ENCODE measurements around the gene NCOA7.
A peak's percentile ranks its signal among the peaks of the same experiment; 100 is the strongest.
"Not testable (repeated sequence)": the region's sequence is repeated elsewhere in the genome, so short reads cannot be mapped to it uniquely, and the experiment has no call there.

Gene NCOA7

DNA sequence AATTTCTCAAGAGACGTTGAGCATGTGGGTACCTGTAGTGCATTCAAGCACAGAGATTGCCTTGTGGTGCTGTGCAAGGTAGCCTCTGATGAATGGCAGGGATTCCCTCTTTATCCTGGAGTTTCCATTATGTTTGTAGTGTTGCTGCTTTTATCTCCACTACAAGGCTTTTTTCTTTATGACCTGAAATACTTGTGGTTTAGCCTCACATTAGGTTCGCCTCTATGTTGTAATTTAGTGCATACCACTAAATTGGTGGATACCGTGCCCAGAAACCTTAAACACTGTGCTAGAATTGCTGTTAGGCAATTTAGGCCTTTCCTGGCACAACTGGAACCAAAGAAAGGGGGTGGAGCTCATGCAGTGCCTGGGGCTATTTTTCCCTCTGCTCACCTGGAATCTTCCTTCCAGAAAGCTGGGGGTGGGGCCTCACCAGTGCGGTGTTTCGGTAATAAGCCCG lies 76.8 kb downstream of the NCOA7 start:
- no peak for DNase-seq (ENCODE audit: low spot score)

DNA sequence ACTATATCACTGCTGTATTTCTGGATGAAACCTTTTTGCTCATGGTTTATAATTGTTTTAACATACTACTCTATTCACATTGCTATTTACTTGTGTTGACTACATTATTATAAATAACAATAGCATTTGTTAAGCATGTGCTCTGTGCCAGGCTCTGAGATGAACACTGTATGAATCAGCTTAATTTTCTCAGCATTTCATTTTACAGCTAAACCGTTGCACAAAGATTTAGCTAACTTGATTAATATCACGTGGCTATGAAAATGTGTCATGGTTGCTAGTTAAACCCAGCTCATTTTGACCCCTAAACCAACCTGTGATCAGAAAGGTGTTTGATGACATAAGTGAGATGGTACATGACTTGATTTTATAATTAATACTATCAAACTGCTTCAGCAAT lies 77.5 kb downstream of the NCOA7 start:
- DNase-seq (ENCODE audit: low spot score) = no peak

DNA sequence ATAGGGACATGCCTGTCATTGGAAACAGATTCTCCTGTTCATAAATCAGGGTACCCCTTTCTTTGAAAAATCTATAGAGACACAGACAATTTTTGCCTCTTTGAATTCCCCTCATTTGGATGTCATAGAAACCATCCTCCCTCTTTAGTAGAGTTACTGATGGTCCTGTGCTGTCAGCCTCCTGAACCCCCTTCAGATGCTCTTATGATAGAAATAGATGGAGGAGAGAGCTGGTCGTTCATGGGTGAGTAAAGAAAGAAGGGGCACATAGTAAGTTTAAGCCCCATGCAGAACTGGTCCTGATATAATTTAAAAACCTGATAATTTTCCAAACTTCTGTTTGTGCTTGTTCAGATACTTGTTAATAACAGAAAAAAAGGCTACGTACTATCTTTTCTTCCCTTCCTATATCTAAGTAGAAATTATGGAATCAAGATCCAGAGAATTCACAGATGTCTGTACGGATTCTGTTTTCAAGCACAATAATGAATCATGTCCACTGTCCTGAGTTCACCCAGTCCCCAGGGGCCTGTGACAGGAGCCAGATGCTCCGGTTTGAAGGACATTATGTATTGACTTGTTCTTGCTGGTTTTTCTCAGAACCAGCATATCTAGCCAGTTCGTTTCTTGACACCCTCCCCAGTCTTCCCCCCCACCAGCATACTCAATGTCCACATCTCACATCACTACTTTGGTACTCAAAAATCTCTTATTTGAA lies 78.1 kb downstream of the NCOA7 start:
- peak; percentile 31 for DNase-seq (ENCODE audit: low spot score)

DNA sequence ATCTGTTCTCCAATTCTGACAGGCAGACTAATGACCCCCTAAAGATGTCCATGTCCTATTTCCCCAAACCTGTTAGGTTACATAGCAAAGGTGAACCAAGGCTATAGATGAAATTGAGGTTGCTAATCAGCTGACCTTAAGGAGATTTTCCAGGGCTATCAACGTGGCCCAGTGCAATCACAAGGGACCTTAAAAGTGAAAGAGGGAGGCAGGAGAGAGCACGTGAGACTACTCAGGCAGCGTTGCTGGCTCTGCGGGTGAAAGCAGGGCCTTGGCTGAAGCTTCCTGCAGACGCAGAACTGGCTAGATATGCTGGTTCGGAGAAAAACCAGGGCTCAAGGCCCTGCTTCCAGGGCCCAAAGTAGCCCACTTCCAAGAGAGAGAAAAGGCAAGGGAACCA lies 78.7 kb downstream of the NCOA7 start:
- no peak for DNase-seq (ENCODE audit: low spot score)

DNA sequence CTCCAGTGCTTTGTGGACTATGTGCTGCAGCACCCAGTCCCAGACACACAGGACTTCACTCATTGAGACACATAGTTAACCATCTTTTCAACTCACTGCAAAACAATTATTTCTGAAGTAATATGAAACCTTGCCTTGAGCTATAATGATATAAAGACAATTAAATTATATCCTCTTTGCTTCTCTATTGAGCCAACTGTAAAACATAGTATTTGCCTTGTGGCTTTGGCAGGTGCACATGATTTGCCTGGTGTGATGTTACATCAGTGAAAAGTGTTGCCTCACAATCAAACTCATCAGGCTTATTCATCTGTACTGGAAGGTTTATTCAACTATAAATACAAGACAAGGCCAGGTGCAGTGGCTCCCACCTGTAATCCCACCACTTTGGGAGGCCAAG lies 80.6 kb downstream of the NCOA7 start:
- DNase-seq (ENCODE audit: low spot score) = no peak

DNA sequence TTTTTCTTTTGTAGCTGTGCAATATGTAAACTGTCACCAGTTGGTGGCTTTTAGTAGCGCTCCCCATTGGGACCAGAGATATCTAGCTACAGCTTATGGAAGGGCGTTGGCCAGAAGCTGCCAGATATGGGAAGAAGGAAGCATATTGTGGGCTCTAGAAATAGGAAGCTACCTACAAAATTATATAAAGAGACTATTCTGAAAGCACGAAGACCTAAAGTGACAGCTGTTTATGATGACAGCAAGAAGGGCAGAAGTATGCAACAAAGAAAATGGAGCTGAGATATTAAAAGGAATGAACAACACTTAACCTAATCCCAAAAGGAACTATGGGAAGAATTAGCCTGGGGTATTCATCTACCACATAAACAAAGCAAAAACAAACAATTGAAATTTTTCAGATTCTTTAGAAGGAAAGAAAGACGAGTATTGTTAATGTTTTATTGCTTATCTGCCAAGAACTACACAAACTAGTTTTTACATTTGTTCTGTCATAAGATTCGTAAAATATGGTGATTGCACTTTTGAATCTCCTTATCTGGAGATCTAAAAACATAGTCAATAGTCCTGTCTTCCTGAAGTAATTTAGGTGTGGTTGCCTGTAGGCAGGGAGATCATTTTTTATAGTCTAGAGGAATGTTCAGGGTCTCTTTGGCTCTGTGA lies 81.6 kb downstream of the NCOA7 start:
- DNase-seq (ENCODE audit: low spot score) = no peak

DNA sequence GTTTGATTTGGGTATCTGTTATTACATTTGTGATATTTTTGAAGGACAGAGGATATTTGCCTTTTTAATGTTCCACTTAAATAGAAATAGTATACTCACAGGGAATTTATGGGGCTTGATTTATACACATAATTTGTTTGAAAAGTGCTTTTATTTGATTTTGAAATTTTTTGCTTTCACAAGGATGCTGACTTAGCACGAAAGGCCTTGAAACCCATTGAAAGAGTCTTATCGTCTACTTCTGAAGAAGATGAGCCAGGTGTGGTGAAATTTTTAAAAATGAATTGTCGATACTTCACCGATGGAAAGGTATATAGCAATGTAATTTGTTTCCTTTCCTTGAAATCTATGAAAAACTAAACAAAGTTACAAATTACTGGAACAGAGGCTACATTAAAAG lies 91.5 kb downstream of the NCOA7 start:
- no peak for DNase-seq (ENCODE audit: low spot score)

DNA sequence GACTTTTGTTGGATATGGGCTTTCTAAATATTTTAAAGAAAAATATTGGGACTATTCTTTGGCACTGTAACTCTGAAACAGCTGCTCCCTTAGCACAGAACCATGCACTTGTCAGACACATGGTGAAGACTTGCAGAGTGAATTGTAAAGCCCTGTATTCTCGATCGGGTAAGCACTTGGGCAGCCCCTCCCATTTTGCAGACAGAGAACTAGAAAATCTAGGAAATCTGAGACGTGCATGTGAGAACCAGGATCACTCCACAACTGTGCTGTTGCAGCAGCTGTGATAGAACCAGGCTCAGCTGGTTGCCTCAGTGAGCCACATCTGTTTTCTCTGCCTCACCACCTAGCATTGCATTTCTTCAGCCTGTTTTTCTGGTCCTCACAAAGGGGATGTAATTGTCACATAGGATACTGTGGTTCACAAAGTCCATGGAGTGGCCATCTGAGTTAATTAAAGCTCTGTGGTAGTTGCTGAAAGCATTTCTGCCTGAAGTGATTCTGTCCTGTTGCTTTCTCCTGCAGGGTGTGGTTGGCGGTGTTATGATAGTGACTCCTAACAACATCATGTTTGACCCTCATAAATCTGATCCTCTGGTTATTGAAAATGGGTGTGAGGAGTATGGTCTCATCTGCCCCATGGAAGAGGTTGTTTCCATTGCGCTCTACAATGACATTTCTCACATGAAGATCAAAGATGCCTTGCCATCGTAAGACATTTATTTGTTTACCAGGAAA lies 94.0 kb downstream of the NCOA7 start:
- no peak for DNase-seq (ENCODE audit: low spot score)

DNA sequence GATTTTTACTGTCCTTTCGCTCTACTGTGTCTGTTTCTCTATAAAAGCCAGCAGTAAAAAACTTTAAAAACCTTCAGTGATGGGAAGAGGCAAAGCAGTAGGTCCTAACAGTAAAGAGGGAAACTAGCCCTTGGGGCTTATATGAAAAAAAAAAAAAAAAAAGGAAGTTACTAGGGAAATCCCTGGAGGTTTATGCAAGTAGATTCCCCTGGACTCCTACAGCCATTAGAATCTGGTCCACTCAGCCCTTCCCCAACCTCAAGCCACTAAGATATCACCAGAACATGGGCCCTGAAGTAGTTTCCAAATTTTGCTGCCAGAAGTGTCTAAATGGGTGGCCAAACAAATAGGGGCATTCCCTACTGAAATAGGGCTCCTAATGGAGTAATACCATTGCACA lies 95.3 kb downstream of the NCOA7 start:
- no peak for DNase-seq (ENCODE audit: low spot score)

DNA sequence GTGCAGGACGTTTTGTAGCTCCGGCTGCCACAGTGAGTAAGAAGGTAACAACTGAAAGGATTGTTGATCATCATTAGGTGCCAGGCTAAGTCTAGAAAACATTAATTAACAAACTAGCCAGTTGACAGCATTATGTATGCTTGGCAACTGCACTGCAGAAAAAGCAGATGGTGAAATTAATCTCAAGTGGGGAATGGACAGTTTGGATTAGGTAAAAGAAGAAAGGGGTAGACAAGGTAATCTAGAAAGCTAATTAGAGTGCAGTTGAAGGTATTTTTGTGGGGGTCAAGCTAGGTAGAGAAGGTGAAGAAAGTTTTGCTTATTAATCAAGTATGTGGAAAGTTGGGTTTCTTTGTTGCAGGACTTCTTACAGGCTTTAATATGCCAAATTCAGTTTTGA lies 96.2 kb downstream of the NCOA7 start:
- DNase-seq (ENCODE audit: low spot score) = no peak

DNA sequence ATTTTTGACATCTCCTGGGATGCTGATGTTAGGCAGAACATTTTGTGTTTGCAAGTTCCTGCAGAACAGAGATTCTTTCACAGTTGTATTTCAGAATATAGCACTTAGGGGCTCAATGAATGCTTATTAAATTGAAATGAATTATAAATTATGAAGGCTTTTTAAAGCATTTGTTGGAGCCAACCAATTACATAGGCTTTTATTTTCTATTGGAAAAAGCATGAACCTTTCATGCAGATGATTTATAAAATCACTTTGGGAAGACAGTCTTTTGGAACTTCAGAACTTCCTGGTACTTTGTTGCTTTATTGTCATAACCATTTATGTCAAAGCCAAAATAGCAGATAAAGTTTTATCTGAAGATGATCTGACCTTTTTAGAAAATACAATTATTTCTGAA lies 96.6 kb downstream of the NCOA7 start:
- no peak for DNase-seq (ENCODE audit: low spot score)

DNA sequence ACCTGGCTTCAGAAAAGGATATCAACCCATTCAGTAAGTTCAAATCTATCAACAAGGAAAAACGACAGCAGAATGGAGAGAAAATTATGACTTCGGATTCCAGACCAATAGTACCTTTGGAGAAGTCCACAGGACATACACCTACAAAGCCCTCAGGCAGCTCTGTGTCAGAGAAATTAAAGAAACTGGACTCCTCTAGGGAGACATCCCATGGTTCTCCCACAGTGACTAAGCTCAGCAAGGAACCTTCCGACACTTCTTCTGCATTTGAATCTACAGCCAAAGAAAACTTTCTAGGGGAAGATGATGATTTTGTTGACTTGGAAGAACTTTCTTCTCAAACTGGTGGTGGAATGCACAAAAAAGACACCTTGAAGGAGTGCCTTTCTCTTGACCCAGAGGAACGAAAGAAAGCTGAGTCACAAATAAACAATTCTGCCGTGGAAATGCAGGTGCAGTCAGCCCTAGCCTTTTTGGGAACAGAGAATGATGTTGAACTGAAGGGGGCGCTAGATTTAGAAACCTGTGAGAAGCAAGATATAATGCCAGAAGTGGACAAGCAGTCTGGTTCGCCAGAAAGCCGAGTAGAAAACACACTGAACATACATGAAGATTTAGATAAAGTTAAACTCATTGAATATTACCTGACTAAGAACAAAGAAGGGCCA lies 98.4 kb downstream of the NCOA7 start:
- DNase-seq (ENCODE audit: low spot score) = no peak

DNA sequence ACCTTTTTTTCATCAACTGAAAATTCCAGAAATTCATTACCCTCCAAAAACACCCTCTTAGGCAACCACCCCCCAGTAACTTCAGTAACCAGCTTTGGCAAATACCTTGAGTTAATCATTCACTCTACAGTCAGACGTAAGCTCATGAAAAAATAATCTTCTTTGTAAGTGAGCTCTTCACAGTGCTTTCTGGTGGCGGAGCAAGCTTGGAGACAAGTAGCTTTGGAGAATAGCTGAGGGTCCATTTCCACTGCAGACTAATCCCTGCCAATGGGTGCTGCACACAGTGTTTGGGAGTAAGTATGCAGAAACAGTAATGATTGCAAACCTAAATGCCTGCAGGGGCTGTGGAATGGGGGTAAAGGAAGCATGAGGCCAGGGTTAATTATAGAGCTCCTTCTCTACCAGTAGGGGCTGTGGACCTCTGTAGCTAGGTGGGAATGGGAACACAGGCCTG lies 109.0 kb downstream of the NCOA7 start:
- no peak for DNase-seq (ENCODE audit: low spot score)

DNA sequence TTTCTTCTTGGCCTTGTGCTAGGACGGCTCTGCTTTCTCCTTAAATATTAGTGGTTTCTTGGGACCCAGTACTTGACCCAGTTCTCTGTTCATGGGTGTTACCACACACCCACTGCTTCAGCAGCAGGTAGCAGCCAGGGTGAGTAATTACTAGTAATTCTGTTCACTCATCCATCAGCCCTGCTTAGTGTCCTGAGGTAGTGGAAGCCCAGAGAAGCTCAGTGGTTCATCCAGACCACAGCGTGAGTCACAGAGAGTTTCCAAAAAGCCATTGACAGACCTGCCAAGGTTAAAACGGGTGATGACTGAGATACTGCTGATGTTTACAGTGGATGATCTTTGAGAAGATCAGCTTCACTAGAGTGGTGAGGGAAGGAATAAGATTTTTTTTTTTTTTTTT lies 114.1 kb downstream of the NCOA7 start:
- no peak for DNase-seq (ENCODE audit: low spot score)

DNA sequence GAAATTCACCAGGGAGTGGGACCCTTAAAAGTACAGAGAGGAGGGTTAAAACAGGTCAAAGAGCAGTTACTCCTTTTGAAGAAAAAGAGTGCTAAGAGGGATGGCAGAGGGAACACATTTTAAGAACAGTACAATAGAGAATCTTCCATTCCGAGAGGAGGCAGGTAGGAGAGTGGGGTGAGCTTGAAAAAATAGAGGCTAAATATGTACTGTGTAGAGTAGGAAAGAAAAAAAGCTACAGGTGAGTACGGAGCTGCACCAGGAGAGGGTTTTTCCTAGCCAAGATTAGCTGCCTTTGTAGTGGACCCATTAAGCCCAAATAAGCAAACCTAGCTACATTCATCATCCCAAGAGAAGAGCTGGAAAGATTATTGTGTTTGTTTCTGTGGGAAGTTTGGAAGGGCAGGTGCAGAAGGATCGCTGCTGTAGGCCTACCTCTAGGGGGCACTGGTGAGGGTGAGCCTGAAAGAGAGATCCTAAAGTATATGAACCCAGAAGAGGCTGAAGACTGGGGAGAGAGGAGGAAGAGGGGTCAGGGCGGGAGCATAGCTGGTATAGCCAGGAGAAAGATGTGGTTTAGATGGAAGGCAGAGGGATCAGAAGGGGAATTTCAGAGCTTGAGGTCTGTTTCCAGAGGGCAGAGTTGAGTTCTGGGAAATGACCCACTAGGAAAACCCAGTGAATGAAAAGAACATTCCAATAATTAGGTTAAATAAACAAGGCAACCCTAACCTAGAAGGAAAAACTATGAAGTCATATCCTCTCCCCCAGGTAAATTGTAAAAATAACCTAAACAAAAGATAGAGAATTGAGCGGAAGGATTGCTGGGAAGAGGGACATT lies 115.6 kb downstream of the NCOA7 start:
- DNase-seq (ENCODE audit: low spot score) = peak; percentile 41

DNA sequence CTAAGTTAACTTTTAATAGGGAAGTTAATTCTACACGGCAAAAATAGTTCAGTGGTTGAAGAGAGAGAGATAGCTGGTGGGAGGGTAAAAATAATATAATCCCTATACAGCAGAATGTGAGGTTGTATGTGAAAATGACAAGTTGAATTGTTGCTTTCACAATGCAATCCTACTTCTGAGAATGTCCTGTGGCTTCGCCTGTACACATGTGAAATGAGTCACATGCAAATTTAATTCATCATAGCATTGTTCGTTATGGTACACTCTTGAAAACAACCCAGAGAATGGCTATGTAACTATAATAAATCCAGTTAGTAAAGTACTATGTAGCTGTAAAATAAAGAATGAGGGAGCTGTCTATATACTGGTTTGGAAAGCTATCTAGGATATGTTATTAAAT lies 119.8 kb downstream of the NCOA7 start:
- no peak for DNase-seq (ENCODE audit: low spot score)

DNA sequence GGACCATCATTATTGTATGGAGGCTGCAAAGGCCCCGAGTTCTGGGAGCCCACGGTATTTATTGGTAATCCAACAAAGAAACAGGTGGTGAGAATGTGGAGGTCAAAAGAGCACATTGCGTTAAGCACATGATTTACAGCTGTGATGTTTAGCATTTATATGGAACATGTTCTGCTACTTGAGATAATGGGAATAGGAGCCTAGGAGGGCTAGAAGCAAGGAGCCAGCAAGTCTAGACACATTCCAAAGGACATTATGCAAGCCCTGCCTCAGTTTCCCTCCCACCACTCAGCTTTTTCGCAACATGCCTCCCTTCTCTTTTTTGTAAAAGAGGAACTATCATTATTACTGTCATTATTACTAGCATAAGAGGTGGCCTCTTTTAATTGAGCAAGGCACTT lies 120.3 kb downstream of the NCOA7 start:
- DNase-seq (ENCODE audit: low spot score) = not testable (repeated sequence)

DNA sequence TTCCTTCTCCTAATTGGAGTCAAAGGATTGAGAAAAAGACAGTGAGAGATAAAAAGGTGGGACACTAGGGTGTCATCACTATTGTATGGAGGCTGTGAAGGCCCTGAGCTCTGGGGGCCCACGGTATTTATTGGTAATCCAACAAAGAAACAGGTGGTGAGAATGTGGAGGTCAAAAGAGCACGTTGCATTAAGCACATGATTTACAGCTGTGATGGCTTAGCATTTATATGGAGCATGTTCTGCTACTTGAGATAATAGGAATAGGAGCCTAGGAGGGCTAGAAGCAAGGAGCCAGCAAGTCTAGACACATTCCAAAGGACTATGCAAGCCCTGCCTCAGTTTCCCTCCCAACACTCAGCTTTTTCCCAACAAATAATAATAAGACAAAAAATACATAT lies 121.7 kb downstream of the NCOA7 start:
- DNase-seq (ENCODE audit: low spot score) = not testable (repeated sequence)

DNA sequence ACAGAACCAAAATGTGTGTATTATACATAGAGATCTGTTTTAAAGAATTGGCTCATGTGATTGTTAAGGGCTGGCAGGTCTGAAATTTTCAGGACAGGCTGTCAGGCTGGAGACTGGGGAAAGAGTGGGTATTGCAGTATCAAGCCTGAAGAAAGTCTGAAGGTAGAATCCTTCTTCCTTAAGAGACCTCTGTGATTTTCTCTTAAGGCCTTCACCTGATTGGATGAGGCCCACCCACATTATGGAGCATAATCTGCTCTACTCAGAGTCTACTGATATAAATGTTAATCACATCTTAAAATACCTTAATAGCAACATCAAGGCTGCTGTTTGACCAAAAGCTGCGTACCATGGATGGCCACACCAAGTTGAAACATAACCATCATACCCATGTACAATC lies 122.4 kb downstream of the NCOA7 start:
- no peak for DNase-seq (ENCODE audit: low spot score)

DNA sequence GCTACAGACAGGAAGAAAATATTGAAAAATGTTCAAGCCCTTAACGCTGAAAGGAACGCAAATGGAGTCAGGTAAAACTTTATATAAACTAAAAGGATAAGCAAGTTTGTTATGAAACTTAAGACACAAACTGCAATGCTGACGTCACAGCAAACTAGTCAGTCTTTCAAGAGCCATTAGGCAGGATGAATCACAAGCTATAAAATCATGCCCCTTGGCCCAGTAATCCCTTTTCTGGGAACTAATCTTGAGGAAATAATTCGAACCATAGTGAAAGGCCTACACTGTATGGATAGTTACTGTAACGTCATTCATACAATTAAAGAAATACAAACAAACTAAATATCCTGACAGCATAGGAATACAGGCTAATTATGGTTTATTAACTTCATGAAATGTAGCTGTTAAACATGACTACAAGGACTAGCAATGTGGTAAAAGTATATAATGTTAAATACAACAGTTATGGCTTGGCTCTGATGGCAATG lies 123.1 kb downstream of the NCOA7 start:
- DNase-seq (ENCODE audit: low spot score) = peak; percentile 50

DNA sequence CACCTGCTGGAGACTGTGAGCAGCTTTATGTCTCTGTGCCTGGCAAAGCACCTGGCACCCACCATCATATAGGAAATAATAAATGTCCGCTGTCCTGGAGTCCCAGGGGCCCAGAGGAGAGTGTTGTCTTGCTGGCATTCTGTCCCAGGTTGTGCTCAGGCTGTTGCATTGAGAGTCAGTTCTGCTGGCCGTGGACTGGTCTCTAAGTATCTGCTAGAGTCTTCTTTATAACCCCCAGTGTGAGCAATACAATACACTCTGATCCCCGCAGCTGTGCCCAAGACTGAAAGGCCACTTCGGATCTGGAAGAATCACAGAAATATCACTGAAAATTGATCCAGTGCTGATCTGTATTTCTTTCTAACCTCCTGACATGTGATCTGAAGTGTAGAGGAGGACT lies 127.5 kb downstream of the NCOA7 start:
- DNase-seq (ENCODE audit: low spot score) = no peak
